ENCODE results near the gene PTGR2.
"Not testable (repeated sequence)": the region's sequence is repeated elsewhere in the genome, so short reads cannot be mapped to it uniquely, and the experiment has no call there.

PTGR2 gene

GRCh38 chr14:73851567-73852382, at the start of gene PTGR2:
Gene PTGR2 (plus strand): TSS chr14:73851831. CDS start chr14:73858863, 7,032 bp downstream.
- DNase-seq: peak; percentile 66

GRCh38 chr14:73802431-73803188, 49.0 kb upstream of the PTGR2 start:
- DNase-seq: no peak

GRCh38 chr14:73804636-73805035, 47.0 kb upstream of the PTGR2 start:
- DNase-seq: no peak

GRCh38 chr14:73807457-73807856, 44.2 kb upstream of the PTGR2 start:
- DNase-seq: no peak

- no peak for DNase-seq
Observed at GRCh38 chr14:73809391-73809790, 42.2 kb upstream of the PTGR2 start.

GRCh38 chr14:73810478-73811163, 41.0 kb upstream of the PTGR2 start:
- DNase-seq: no peak

GRCh38 chr14:73811164-73811503, 40.5 kb upstream of the PTGR2 start:
- DNase-seq: no peak

GRCh38 chr14:73814153-73814552, 37.5 kb upstream of the PTGR2 start:
- DNase-seq: no peak

- no peak for DNase-seq
Observed at GRCh38 chr14:73815849-73816248, 35.8 kb upstream of the PTGR2 start.

GRCh38 chr14:73816393-73816816, 35.2 kb upstream of the PTGR2 start:
- no peak for DNase-seq

- no peak for DNase-seq
Observed at GRCh38 chr14:73817020-73817655, 34.5 kb upstream of the PTGR2 start.

GRCh38 chr14:73818821-73819220, 32.8 kb upstream of the PTGR2 start:
- DNase-seq: no peak

- no peak for DNase-seq
Observed at GRCh38 chr14:73820631-73821030, 31.0 kb upstream of the PTGR2 start.

GRCh38 chr14:73823339-73823885, 28.2 kb upstream of the PTGR2 start:
- DNase-seq: no peak

- no peak for DNase-seq
Observed at GRCh38 chr14:73824127-73824526, 27.5 kb upstream of the PTGR2 start.

- no peak for DNase-seq
Observed at GRCh38 chr14:73824536-73824935, 27.1 kb upstream of the PTGR2 start.

GRCh38 chr14:73825551-73826188, 26.0 kb upstream of the PTGR2 start:
- peak; percentile 13 for DNase-seq

- DNase-seq: not testable (repeated sequence)
Observed at GRCh38 chr14:73827190-73827589, 24.4 kb upstream of the PTGR2 start.

- no peak for DNase-seq
Observed at GRCh38 chr14:73829071-73829470, 22.6 kb upstream of the PTGR2 start.

GRCh38 chr14:73829526-73830431, 21.9 kb upstream of the PTGR2 start:
- DNase-seq: no peak

GRCh38 chr14:73833034-73833433, 18.6 kb upstream of the PTGR2 start:
- DNase-seq: no peak
